HAP-1 (cell line): ENCODE data around the gene RBM10.

ENCODE experiments used
- DNase-seq, 2 experiments: peaks; one replicate each; pipeline ENCODE4 v3.0.0-alpha.2; 2016 to 2020; ENCODE audit warnings: low spot score in 2 of 2
- H3K27me3 ChIP-seq: fragments of 250-450 bp; sonication (Bioruptor Pico); 2 replicates; pipeline ENCODE4 v1.5.1; 2020; ENCODE audit warnings: low read depth, mild to moderate bottlenecking, moderate library complexity
- H3K36me3 ChIP-seq: fragments of 250-450 bp; sonication (Bioruptor Pico); replicated peaks from 2 replicates; pipeline ENCODE4 v1.5.1; 2020; ENCODE audit warnings: mild to moderate bottlenecking
- H3K4me1 ChIP-seq: fragments of 250-450 bp; sonication (Bioruptor Pico); 2 replicates; pipeline ENCODE4 v1.5.1; 2020; ENCODE audit warnings: mild to moderate bottlenecking
- H3K4me3 ChIP-seq: fragments of 250-450 bp; sonication (Bioruptor Pico); 2 replicates; pipeline ENCODE4 v1.5.1; 2020; ENCODE audit warnings: mild to moderate bottlenecking, moderate library complexity
- H3K9me3 ChIP-seq: fragments of 250-450 bp; sonication (Bioruptor Pico); 2 replicates; pipeline ENCODE4 v1.5.1; 2020; ENCODE audit warnings: mild to moderate bottlenecking, moderate library complexity
- in situ Hi-C: fragments of 300-500 bp; cut with MboI; formaldehyde crosslinking; loops from 3 replicates; pipeline ENCODE4 v1.14.3; 2020; ENCODE audit warnings: low sequenced_read_pairs, inconsistent platforms, mixed read lengths

Gene RBM10

GRCh38 chrX:47162927-47163583 is 18.0 kb downstream of the RBM10 start:
- Histone ChIP-seq H3K36me3 (peaks cover 25% of the 10 kb centered on the region), H3K4me3 (no peak overlapping the region), H3K9me3 (no peaks in the 10 kb centered on the region), H3K4me1 (no peaks in the 10 kb centered on the region), H3K27me3 (no peaks in the 10 kb centered on the region)
- in situ Hi-C loops, result no loop called here
- DNase-seq, result no peak

GRCh38 chrX:47164420-47164819 is 19.4 kb downstream of the RBM10 start:
- H3K36me3 ChIP-seq, result peaks cover 28% of the 10 kb centered on the region
- no peaks in the 10 kb centered on the region for H3K9me3 ChIP-seq
- no peaks in the 10 kb centered on the region for H3K27me3 ChIP-seq
- no peak overlapping the region for H3K4me3 ChIP-seq
- in situ Hi-C loops, result no loop called here
- H3K4me1 ChIP-seq, result no peaks in the 10 kb centered on the region
- DNase-seq, result no peak

GRCh38 chrX:47166126-47166525 is 21.1 kb downstream of the RBM10 start:
- Histone ChIP-seq H3K9me3 (no peaks in the 10 kb centered on the region), H3K36me3 (peaks cover 43% of the 10 kb centered on the region), H3K27me3 (no peaks in the 10 kb centered on the region), H3K4me1 (no peaks in the 10 kb centered on the region), H3K4me3 (no peak overlapping the region)
- in situ Hi-C loops, result no loop called here
- no peak for DNase-seq

- Histone ChIP-seq H3K36me3 (peaks cover 52% of the 10 kb centered on the region), H3K4me1 (no peaks in the 10 kb centered on the region), H3K4me3 (no peak overlapping the region), H3K9me3 (no peaks in the 10 kb centered on the region), H3K27me3 (no peaks in the 10 kb centered on the region)
- in situ Hi-C loops, result no loop called here
- no peak for DNase-seq
Observed at GRCh38 chrX:47168495-47169073, 23.6 kb downstream of the RBM10 start.

- no peak for DNase-seq
- in situ Hi-C loops, result no loop called here
- H3K27me3 ChIP-seq, result no peaks in the 10 kb centered on the region
- peaks cover 58% of the 10 kb centered on the region for H3K36me3 ChIP-seq
- H3K9me3 ChIP-seq, result no peaks in the 10 kb centered on the region
- H3K4me1 ChIP-seq, result no peaks in the 10 kb centered on the region
- no peak overlapping the region for H3K4me3 ChIP-seq
Observed at GRCh38 chrX:47169273-47169672, 24.3 kb downstream of the RBM10 start.

GRCh38 chrX:47169726-47170515 is 24.9 kb downstream of the RBM10 start:
- in situ Hi-C loops, result no loop called here
- peaks cover 64% of the 10 kb centered on the region for H3K36me3 ChIP-seq
- no peaks in the 10 kb centered on the region for H3K4me1 ChIP-seq
- H3K9me3 ChIP-seq, result no peaks in the 10 kb centered on the region
- no peaks in the 10 kb centered on the region for H3K27me3 ChIP-seq
- no peak for DNase-seq
- no peak overlapping the region for H3K4me3 ChIP-seq

GRCh38 chrX:47170861-47171692 is 26.1 kb downstream of the RBM10 start:
- Histone ChIP-seq H3K4me1 (no peaks in the 10 kb centered on the region), H3K36me3 (peaks cover 72% of the 10 kb centered on the region), H3K4me3 (no peak overlapping the region), H3K27me3 (no peaks in the 10 kb centered on the region), H3K9me3 (no peaks in the 10 kb centered on the region)
- no peak for DNase-seq
- in situ Hi-C loops, result no loop called here

GRCh38 chrX:47171996-47172395 is 27.0 kb downstream of the RBM10 start:
- Histone ChIP-seq H3K36me3 (peaks cover 81% of the 10 kb centered on the region), H3K4me1 (no peaks in the 10 kb centered on the region), H3K9me3 (no peaks in the 10 kb centered on the region), H3K4me3 (no peak overlapping the region), H3K27me3 (no peaks in the 10 kb centered on the region)
- in situ Hi-C loops, result no loop called here
- DNase-seq, result no peak

GRCh38 chrX:47172549-47172948 is 27.5 kb downstream of the RBM10 start:
- in situ Hi-C loops, result no loop called here
- Histone ChIP-seq H3K4me1 (no peaks in the 10 kb centered on the region), H3K4me3 (no peak overlapping the region), H3K27me3 (no peaks in the 10 kb centered on the region), H3K9me3 (no peaks in the 10 kb centered on the region), H3K36me3 (peaks cover 87% of the 10 kb centered on the region)
- no peak for DNase-seq

GRCh38 chrX:47172971-47173792 is 28.2 kb downstream of the RBM10 start:
- Histone ChIP-seq H3K4me1 (no peaks in the 10 kb centered on the region), H3K36me3 (peaks cover 93% of the 10 kb centered on the region), H3K4me3 (no peak overlapping the region), H3K27me3 (no peaks in the 10 kb centered on the region), H3K9me3 (no peaks in the 10 kb centered on the region)
- in situ Hi-C loops, result no loop called here
- no peak for DNase-seq

GRCh38 chrX:47174376-47174775 is 29.4 kb downstream of the RBM10 start:
- no peaks in the 10 kb centered on the region for H3K27me3 ChIP-seq
- no peak overlapping the region for H3K4me3 ChIP-seq
- peaks cover 96% of the 10 kb centered on the region for H3K36me3 ChIP-seq
- in situ Hi-C loops, result no loop called here
- DNase-seq, result no peak
- H3K4me1 ChIP-seq, result no peaks in the 10 kb centered on the region
- no peaks in the 10 kb centered on the region for H3K9me3 ChIP-seq

GRCh38 chrX:47174846-47175587 is 30.0 kb downstream of the RBM10 start:
- DNase-seq, result no peak
- Histone ChIP-seq H3K4me3 (no peak overlapping the region), H3K4me1 (no peaks in the 10 kb centered on the region), H3K36me3 (peaks cover 96% of the 10 kb centered on the region), H3K9me3 (no peaks in the 10 kb centered on the region), H3K27me3 (no peaks in the 10 kb centered on the region)
- in situ Hi-C loops, result loop anchor here (25.0 kb wide), 1 partner anchor 862 kb away; no protein-coding TSS in a partner anchor
